ENCODE results near the gene TMSB4X. TPM values are rescaled to one million over a fixed set of nuclear protein-coding genes. Genes with fewer than 3 reads are reported as not detected.

TMSB4X gene
- polyA plus RNA-seq, 3 donors, result 15,641 to 31,074 (median 27,127) TPM

GRCh38 chrX:12971282-12972003, 3.5 kb upstream of the TMSB4X start:
- H3K27ac Mint-ChIP-seq, result peak overlapping the region; percentile 86 to 97 (median 94)
- H3K4me1 Mint-ChIP-seq, result peaks cover 52% of the 10 kb centered on the region
- peaks cover 0 to 2% of the 10 kb centered on the region in 2 donors for H3K36me3 ChIP-seq (replicated peaks in 1 of 2; ENCODE audit: control insufficient read depth in 1 of 2, insufficient read depth in 2 of 2, low read length in 2 of 2)
- H3K27ac ChIP-seq (ENCODE audit: low read depth in 1 of 2, low read length in 2 of 2), result peak overlapping the region; percentile 78 to 81
- H4K20me1 ChIP-seq (ENCODE audit: insufficient read depth, low read length), result peaks cover 15% of the 10 kb centered on the region
- peaks cover 0 to 6% of the 10 kb centered on the region in 2 donors for H3K9me3 ChIP-seq (replicated peaks in 1 of 2; ENCODE audit: control insufficient read depth in 1 of 2, insufficient read depth in 1 of 2, low read length in 2 of 2)
- H2AFZ ChIP-seq (ENCODE audit: insufficient read depth, low read depth, low read length, poor library complexity, severe bottlenecking), result no peak overlapping the region
- 56% methylated on average over 2 of the region's 12 CpGs for WGBS (ENCODE audit: insufficient coverage)
- H3K36me3 Mint-ChIP-seq, result peaks cover 8 to 11% of the 10 kb centered on the region in 2 donors
- peaks cover 0 to 25% (median 14%) of the 10 kb centered on the region in 7 donors for H3K9me3 Mint-ChIP-seq
- H3K9ac ChIP-seq (ENCODE audit: insufficient read depth, low read length, poor library complexity, severe bottlenecking), result peak overlapping the region; percentile 6
- peak overlapping the region in 2 of 3 experiments; percentile 15 to 58 for H3K4me3 ChIP-seq (replicated peaks in 1 of 3; ENCODE audit: low read depth in 2 of 3, low read length in 3 of 3)
- no peak for TF ChIP-seq CTCF (IDR thresholded peaks at IDR 0.05)
- intact Hi-C loops (cut with micrococcal nuclease), result loop anchor here (5.0 to 10.0 kb wide), 4 partner anchors 36 to 523 kb away; no protein-coding TSS in a partner anchor
- peaks cover 35% of the 10 kb centered on the region for H3K79me2 ChIP-seq (ENCODE audit: insufficient read depth, low read length)
- H3K27me3 ChIP-seq (ENCODE audit: control insufficient read depth in 2 of 2, insufficient read depth in 2 of 2, low read length in 2 of 2), result no peaks in the 10 kb centered on the region
- H3K4me1 ChIP-seq (ENCODE audit: control insufficient read depth in 1 of 2, insufficient read depth in 2 of 2, low read length in 2 of 2), result peaks cover 58 to 78% of the 10 kb centered on the region in 2 donors
- H3K4me2 ChIP-seq (replicated peaks; ENCODE audit: extremely low read depth, low read length, poor library complexity, severe bottlenecking), result peak overlapping the region; percentile 64
- DNase-seq, result no peak
- peak overlapping the region; percentile 69 to 81 for H3K4me3 Mint-ChIP-seq
- peaks cover 0 to 77% (median 0%) of the 10 kb centered on the region in 3 donors for H3K27me3 Mint-ChIP-seq (ENCODE audit: low read depth in 3 of 3)

GRCh38 chrX:12972243-12972642, 2.7 kb upstream of the TMSB4X start:
- Histone ChIP-seq H3K9ac (ENCODE audit: insufficient read depth, low read length, poor library complexity, severe bottlenecking) (no peak overlapping the region), H3K27me3 (ENCODE audit: control insufficient read depth in 2 of 2, insufficient read depth in 2 of 2, low read length in 2 of 2) (peaks cover 0 to under 1% of the 10 kb centered on the region in 2 donors), H2AFZ (ENCODE audit: insufficient read depth, low read depth, low read length, poor library complexity, severe bottlenecking) (no peak overlapping the region), H3K4me2 (replicated peaks; ENCODE audit: extremely low read depth, low read length, poor library complexity, severe bottlenecking) (peak overlapping the region; percentile 64), H3K4me3 (replicated peaks in 1 of 3; ENCODE audit: low read depth in 2 of 3, low read length in 3 of 3) (peak overlapping the region in 1 of 3 experiments; percentile 58), H3K27ac (ENCODE audit: low read depth in 1 of 2, low read length in 2 of 2) (peak overlapping the region; percentile 78 to 81), H4K20me1 (ENCODE audit: insufficient read depth, low read length) (peaks cover 23% of the 10 kb centered on the region), H3K9me3 (replicated peaks in 1 of 2; ENCODE audit: control insufficient read depth in 1 of 2, insufficient read depth in 1 of 2, low read length in 2 of 2) (peaks cover 0 to 6% of the 10 kb centered on the region in 2 donors), H3K36me3 (replicated peaks in 1 of 2; ENCODE audit: control insufficient read depth in 1 of 2, insufficient read depth in 2 of 2, low read length in 2 of 2) (peaks cover 4% of the 10 kb centered on the region in 2 donors), H3K4me1 (ENCODE audit: control insufficient read depth in 1 of 2, insufficient read depth in 2 of 2, low read length in 2 of 2) (peaks cover 58 to 77% of the 10 kb centered on the region in 2 donors), H3K79me2 (ENCODE audit: insufficient read depth, low read length) (peaks cover 41% of the 10 kb centered on the region)
- H3K4me3 Mint-ChIP-seq, result peak overlapping the region; percentile 39 to 62
- H3K4me1 Mint-ChIP-seq, result peaks cover 52% of the 10 kb centered on the region
- peaks cover 16 to 19% of the 10 kb centered on the region in 2 donors for H3K36me3 Mint-ChIP-seq
- TF ChIP-seq CTCF (IDR thresholded peaks at IDR 0.05), result no peak
- DNase-seq, result no peak
- peaks cover 0 to 79% (median 0%) of the 10 kb centered on the region in 3 donors for H3K27me3 Mint-ChIP-seq (ENCODE audit: low read depth in 3 of 3)
- intact Hi-C loops (cut with micrococcal nuclease), result loop anchor here (5.0 to 10.0 kb wide), 4 partner anchors 35 to 523 kb away; no protein-coding TSS in a partner anchor
- peaks cover 0 to 28% (median 14%) of the 10 kb centered on the region in 7 donors for H3K9me3 Mint-ChIP-seq
- peak overlapping the region; percentile 86 to 97 (median 94) for H3K27ac Mint-ChIP-seq
- no CpG with 5 or more reads among the region's 6 CpGs for WGBS (ENCODE audit: insufficient coverage)
